ENCODE measurements around the gene FGD1.
A peak's percentile ranks its signal among the peaks of the same experiment; 100 is the strongest.

Gene FGD1

GRCh38 chrX:54444752-54445151 lies 51.3 kb downstream of the FGD1 start:
- ChIA-PET POLR2A (ENCODE audit: low non-redundant PET) (no interaction called here), CTCF (no interaction called here)

GRCh38 chrX:54442790-54443189 lies 53.2 kb downstream of the FGD1 start:
- ChIA-PET POLR2A (ENCODE audit: low non-redundant PET) (no interaction called here), CTCF (interaction anchor here (0.6 to 1.3 kb wide), 2 partner anchors 18 to 62 kb away, joined by 3 to 5 read pairs; no protein-coding TSS in a partner anchor)
- no peak overlapping the region for H3K27ac ChIP-seq
- TF ChIP-seq, protein P1, sequence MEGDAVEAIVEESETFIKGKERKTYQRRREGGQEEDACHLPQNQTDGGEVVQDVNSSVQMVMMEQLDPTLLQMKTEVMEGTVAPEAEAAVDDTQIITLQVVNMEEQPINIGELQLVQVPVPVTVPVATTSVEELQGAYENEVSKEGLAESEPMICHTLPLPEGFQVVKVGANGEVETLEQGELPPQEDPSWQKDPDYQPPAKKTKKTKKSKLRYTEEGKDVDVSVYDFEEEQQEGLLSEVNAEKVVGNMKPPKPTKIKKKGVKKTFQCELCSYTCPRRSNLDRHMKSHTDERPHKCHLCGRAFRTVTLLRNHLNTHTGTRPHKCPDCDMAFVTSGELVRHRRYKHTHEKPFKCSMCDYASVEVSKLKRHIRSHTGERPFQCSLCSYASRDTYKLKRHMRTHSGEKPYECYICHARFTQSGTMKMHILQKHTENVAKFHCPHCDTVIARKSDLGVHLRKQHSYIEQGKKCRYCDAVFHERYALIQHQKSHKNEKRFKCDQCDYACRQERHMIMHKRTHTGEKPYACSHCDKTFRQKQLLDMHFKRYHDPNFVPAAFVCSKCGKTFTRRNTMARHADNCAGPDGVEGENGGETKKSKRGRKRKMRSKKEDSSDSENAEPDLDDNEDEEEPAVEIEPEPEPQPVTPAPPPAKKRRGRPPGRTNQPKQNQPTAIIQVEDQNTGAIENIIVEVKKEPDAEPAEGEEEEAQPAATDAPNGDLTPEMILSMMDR (conservative IDR thresholded peaks at IDR 0.05; ENCODE audit: low read depth) = no peak
- DNase-seq (ENCODE audit: low spot score) = no peak

More at GRCh38 chrX:54444752-54445151, 51.3 kb downstream of the FGD1 start:
- DNase-seq (ENCODE audit: low spot score) = no peak
- no peak overlapping the region for H3K27ac ChIP-seq
- TF ChIP-seq, protein P1 (conservative IDR thresholded peaks at IDR 0.05; ENCODE audit: low read depth) = no peak

DNA sequence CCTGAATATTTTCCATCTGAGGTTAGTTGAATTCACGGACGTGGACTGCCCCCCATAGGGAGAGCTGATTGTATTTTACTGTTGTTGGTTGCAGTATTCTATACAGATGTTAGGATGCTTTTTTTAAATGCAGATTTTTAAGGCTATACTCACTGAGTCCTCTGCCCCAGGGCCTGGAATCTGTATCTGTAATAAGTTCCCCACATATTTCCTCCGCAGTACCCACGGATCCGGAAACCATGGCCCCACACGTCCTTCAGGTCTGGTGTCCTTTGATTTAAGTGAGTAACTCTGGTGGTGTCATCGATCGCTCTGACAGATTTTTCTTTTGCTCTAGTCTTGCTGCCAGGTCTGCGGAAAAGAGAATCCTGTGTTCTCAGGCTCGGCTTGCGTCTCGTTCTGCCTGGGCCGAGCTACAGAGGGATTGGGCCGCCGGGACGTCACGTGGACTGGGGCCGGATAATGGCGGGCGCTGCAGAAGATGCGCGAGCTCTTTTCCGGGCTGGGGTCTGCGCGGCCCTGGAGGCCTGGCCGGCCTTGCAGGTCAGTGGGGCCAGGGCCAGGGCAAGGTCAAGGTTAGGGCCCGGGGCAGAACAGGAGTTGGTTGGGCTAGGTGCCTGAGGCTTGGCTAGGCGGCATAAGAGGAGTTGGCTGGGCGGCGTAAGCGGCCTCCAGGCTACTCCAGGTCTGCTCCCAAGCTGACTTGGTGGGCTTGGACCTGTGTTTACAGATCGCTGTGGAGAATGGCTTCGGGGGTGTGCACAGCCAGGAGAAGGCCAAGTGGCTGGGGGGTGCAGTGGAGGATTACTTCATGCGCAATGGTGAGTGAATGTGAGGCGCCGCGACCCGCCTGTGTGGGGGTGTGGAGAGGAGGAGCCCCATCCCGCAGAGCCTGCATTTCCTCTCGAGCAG lies 55.8 kb downstream of the FGD1 start, which contains the start of gene TSR2:
TSR2 (plus strand) TSS at position 445 of the 912 bp plus-strand sequence; CDS start at position 463, 18 bp downstream.
- ChIA-PET POLR2A (ENCODE audit: low non-redundant PET) (interaction anchor here (0.6 kb wide), 1 partner anchor 266 kb away, joined by 4 read pairs; no protein-coding TSS in a partner anchor), CTCF (no interaction called here)
- peak within 1 kb of the TSS; percentile 27; the same call in 1 of the 2 replicates for H3K27ac ChIP-seq
- DNase-seq (ENCODE audit: low spot score) = peak; percentile 60
- TF ChIP-seq, protein P1 (conservative IDR thresholded peaks at IDR 0.05; ENCODE audit: low read depth) = no peak

GRCh38 chrX:54435121-54435520 lies 60.9 kb downstream of the FGD1 start:
- CTCF ChIA-PET = no interaction called here
- POLR2A ChIA-PET (ENCODE audit: low non-redundant PET) = no interaction called here
- H3K27ac ChIP-seq = no peak overlapping the region
- no peak for DNase-seq (ENCODE audit: low spot score)
- TF ChIP-seq, protein P1 (conservative IDR thresholded peaks at IDR 0.05; ENCODE audit: low read depth) = no peak

DNA sequence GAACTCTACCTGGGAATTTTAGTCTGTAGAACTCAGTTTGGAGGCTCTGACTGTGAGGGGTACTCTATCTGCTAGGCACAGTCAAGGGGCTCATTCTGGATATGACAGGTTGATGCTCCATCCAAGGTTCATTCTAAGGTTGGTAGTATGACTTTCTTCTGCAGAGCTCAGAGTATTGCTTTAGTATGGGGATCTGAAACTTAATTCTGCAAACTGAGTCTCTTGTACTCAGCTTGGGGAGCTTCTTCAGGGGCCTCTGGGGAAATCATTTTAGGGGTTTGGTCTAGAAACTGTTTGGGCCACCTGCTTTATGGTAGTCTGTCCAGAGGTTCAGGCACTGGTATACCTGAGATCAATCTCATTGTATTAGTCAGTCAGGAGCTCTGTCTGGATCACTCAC lies 65.5 kb downstream of the FGD1 start:
- no peak for DNase-seq (ENCODE audit: low spot score)
- ChIA-PET CTCF (no interaction called here), POLR2A (ENCODE audit: low non-redundant PET) (no interaction called here)
- TF ChIP-seq, protein P1 (conservative IDR thresholded peaks at IDR 0.05; ENCODE audit: low read depth) = no peak
- no peak overlapping the region for H3K27ac ChIP-seq

GRCh38 chrX:54427837-54428424 lies 68.1 kb downstream of the FGD1 start:
- POLR2A ChIA-PET (ENCODE audit: low non-redundant PET) = no interaction called here
- CTCF ChIA-PET = no interaction called here
- no peak for DNase-seq (ENCODE audit: low spot score)
- no peak overlapping the region for H3K27ac ChIP-seq
- TF ChIP-seq, protein P1 (conservative IDR thresholded peaks at IDR 0.05; ENCODE audit: low read depth) = no peak

Measured in RWPE1 (cell line).